Large intestine (tissue), 12 donors: ENCODE data around the gene TTC16. TPM values are rescaled to one million over a fixed set of nuclear protein-coding genes. Genes with fewer than 3 reads are reported as not detected.

ENCODE experiments used
- DNase-seq, 2 donors: peaks; one replicate each; pipeline versions ENCODE4 v3.0.0 to v3.0.0-alpha.2; 2013
- H3K27ac ChIP-seq: one replicate; pipeline ENCODE4 v1.5.1; 2013; ENCODE audit warnings: low read length
- H3K27me3 ChIP-seq: 2 replicates; pipeline ENCODE4 v1.6.1; 2013; ENCODE audit warnings: low read length; ENCODE audit not compliant: control insufficient read depth, insufficient read depth
- H3K36me3 ChIP-seq: 2 replicates; pipeline ENCODE4 v1.6.1; 2013; ENCODE audit warnings: low read length; ENCODE audit not compliant: control insufficient read depth, insufficient read depth
- H3K4me1 ChIP-seq: one replicate; pipeline ENCODE4 v1.6.1; 2013; ENCODE audit warnings: low read length; ENCODE audit not compliant: control insufficient read depth, insufficient read depth
- H3K4me3 ChIP-seq: one replicate; pipeline ENCODE4 v1.5.1; 2013; ENCODE audit warnings: low read length
- H3K9me3 ChIP-seq: one replicate; pipeline ENCODE4 v1.6.1; 2013; ENCODE audit warnings: mild to moderate bottlenecking, low read depth, low read length, moderate library complexity; ENCODE audit not compliant: control insufficient read depth
- WGBS: methylation state at CpG from one replicate; pipeline ENCODE4 v1.1.5; 2013; ENCODE audit warnings: low lambda C conversion rate; ENCODE audit not compliant: insufficient coverage; 5-methylcytosine and 5-hydroxymethylcytosine counted together
- long read RNA-seq, 11 donors: transcript quantifications; one replicate each; lab custom pipeline, GENCODE V29; 2026
- polyA plus RNA-seq: library from polyadenylated mRNA; unstranded; fragments of 120-200 nt; gene quantifications from one replicate; pipeline ENCODE4 v1.2.1, GENCODE V29; 2013

The TTC16 gene
- polyA plus RNA-seq, result 0.03 TPM
- long read RNA-seq, donor 1, result 0 reads
- long read RNA-seq, donor 2, result 0 reads
- long read RNA-seq, donor 3, result 0 reads
- long read RNA-seq, donor 4, result 0 reads
- long read RNA-seq, donor 5, result 0 reads
- long read RNA-seq, donor 6, result 0 reads
- long read RNA-seq, donor 7, result 0 reads
- long read RNA-seq, donor 8, result 0 reads
- long read RNA-seq, donor 9, result 0 reads
- long read RNA-seq, donor 10, result 0 reads
- long read RNA-seq, donor 11, result 0 reads

GRCh38 chr9:127715470-127716337 is at the start of gene TTC16, which contains the start of gene PTRH1:
TTC16 (plus strand) TSS chr9:127716079; CDS start chr9:127716146, 67 bp downstream.
PTRH1 (minus strand) TSS chr9:127715663; CDS start chr9:127715639, 24 bp downstream.
- Histone ChIP-seq H3K9me3 (no peaks in the 10 kb centered on the region), H3K4me1 (peaks cover 9% of the 10 kb centered on the region), H3K36me3 (no peaks in the 10 kb centered on the region), H3K27ac (peak within 1 kb of the TSS; percentile 62), H3K27me3 (no peaks in the 10 kb centered on the region), H3K4me3 (peak within 1 kb of the TSS; percentile 95)
- peak; percentile 95 to 98 for DNase-seq
- no CpG with 5 or more reads among the region's 65 CpGs for WGBS

- H3K4me1 ChIP-seq, result peaks cover 12% of the 10 kb centered on the region
- no peak overlapping the region for H3K4me3 ChIP-seq
- H3K27me3 ChIP-seq, result no peaks in the 10 kb centered on the region
- no peak for DNase-seq
- no peak overlapping the region for H3K27ac ChIP-seq
- peaks cover 34% of the 10 kb centered on the region for H3K36me3 ChIP-seq
- no CpG with 5 or more reads among the region's 3 CpGs for WGBS
- H3K9me3 ChIP-seq, result no peaks in the 10 kb centered on the region
These were observed 48.6 kb upstream of the TTC16 start for GRCh38 chr9:127667127-127667844.

GRCh38 chr9:127667906-127668305 is 48.0 kb upstream of the TTC16 start:
- Histone ChIP-seq H3K36me3 (peaks cover 34% of the 10 kb centered on the region), H3K27ac (no peak overlapping the region), H3K27me3 (no peaks in the 10 kb centered on the region), H3K4me1 (peaks cover 12% of the 10 kb centered on the region), H3K9me3 (no peaks in the 10 kb centered on the region), H3K4me3 (no peak overlapping the region)
- no peak for DNase-seq
- no CpG with 5 or more reads among the region's 18 CpGs for WGBS

GRCh38 chr9:127673234-127673633 is 42.6 kb upstream of the TTC16 start:
- H3K4me1 ChIP-seq, result no peaks in the 10 kb centered on the region
- H3K9me3 ChIP-seq, result no peaks in the 10 kb centered on the region
- peaks cover 29% of the 10 kb centered on the region for H3K36me3 ChIP-seq
- no peak for DNase-seq
- WGBS, result no CpG with 5 or more reads among the region's 7 CpGs
- H3K4me3 ChIP-seq, result no peak overlapping the region
- H3K27me3 ChIP-seq, result no peaks in the 10 kb centered on the region
- H3K27ac ChIP-seq, result no peak overlapping the region

GRCh38 chr9:127676638-127677037 is 39.2 kb upstream of the TTC16 start:
- no peak overlapping the region for H3K4me3 ChIP-seq
- H3K36me3 ChIP-seq, result peaks cover 40% of the 10 kb centered on the region
- WGBS, result 92% methylated on average over 2 of the region's 12 CpGs
- no peaks in the 10 kb centered on the region for H3K9me3 ChIP-seq
- DNase-seq, result no peak
- no peaks in the 10 kb centered on the region for H3K4me1 ChIP-seq
- no peaks in the 10 kb centered on the region for H3K27me3 ChIP-seq
- H3K27ac ChIP-seq, result no peak overlapping the region

GRCh38 chr9:127679506-127679905 is 36.4 kb upstream of the TTC16 start:
- Histone ChIP-seq H3K4me1 (no peaks in the 10 kb centered on the region), H3K27me3 (no peaks in the 10 kb centered on the region), H3K27ac (no peak overlapping the region), H3K9me3 (no peaks in the 10 kb centered on the region), H3K4me3 (no peak overlapping the region), H3K36me3 (peaks cover 41% of the 10 kb centered on the region)
- WGBS, result no CpG with 5 or more reads among the region's 2 CpGs
- no peak for DNase-seq

- no peak overlapping the region for H3K27ac ChIP-seq
- no peaks in the 10 kb centered on the region for H3K27me3 ChIP-seq
- peaks cover 44% of the 10 kb centered on the region for H3K36me3 ChIP-seq
- WGBS, result no CpG with 5 or more reads among the region's 11 CpGs
- H3K4me1 ChIP-seq, result no peaks in the 10 kb centered on the region
- no peak for DNase-seq
- no peaks in the 10 kb centered on the region for H3K9me3 ChIP-seq
- H3K4me3 ChIP-seq, result no peak overlapping the region
These were observed 35.7 kb upstream of the TTC16 start for GRCh38 chr9:127680226-127680625.

- no peak overlapping the region for H3K4me3 ChIP-seq
- H3K4me1 ChIP-seq, result no peaks in the 10 kb centered on the region
- WGBS, result no CpG with 5 or more reads among the region's 9 CpGs
- no peak for DNase-seq
- no peak overlapping the region for H3K27ac ChIP-seq
- H3K27me3 ChIP-seq, result no peaks in the 10 kb centered on the region
- no peaks in the 10 kb centered on the region for H3K9me3 ChIP-seq
- H3K36me3 ChIP-seq, result peaks cover 42% of the 10 kb centered on the region
These were observed 35.0 kb upstream of the TTC16 start for GRCh38 chr9:127680846-127681245.

- no CpG with 5 or more reads among the region's 23 CpGs for WGBS
- H3K9me3 ChIP-seq, result no peaks in the 10 kb centered on the region
- H3K27ac ChIP-seq, result no peak overlapping the region
- H3K36me3 ChIP-seq, result peaks cover 34% of the 10 kb centered on the region
- H3K27me3 ChIP-seq, result no peaks in the 10 kb centered on the region
- H3K4me3 ChIP-seq, result no peak overlapping the region
- H3K4me1 ChIP-seq, result no peaks in the 10 kb centered on the region
- DNase-seq, result no peak
These were observed 33.3 kb upstream of the TTC16 start for GRCh38 chr9:127682351-127683136.

GRCh38 chr9:127683723-127684122 is 32.2 kb upstream of the TTC16 start:
- no peak for DNase-seq
- Histone ChIP-seq H3K27ac (no peak overlapping the region), H3K36me3 (peaks cover 34% of the 10 kb centered on the region), H3K4me3 (no peak overlapping the region), H3K4me1 (no peaks in the 10 kb centered on the region), H3K27me3 (no peaks in the 10 kb centered on the region), H3K9me3 (no peaks in the 10 kb centered on the region)
- no CpG with 5 or more reads among the region's 5 CpGs for WGBS
